Stimulated activated CD4-positive, alpha-beta T cell treated with anti-CD3 and anti-CD28 coated beads, Interleukin-2, amount 100 ng/mL, for 24 hours (primary cell): Measurements from ENCODE around the gene AFF1.
"Not testable (repeated sequence)": the region's sequence is repeated elsewhere in the genome, so short reads cannot be mapped to it uniquely, and the experiment has no call there.

Source experiments
- DNase-seq, 2 donors: peaks; one replicate each; pipeline ENCODE4 v3.0.0-alpha.2; 2020

AFF1 gene

GRCh38 chr4:87058356-87059073 lies 123.7 kb downstream of the AFF1 start:
- DNase-seq, result peak; percentile 52 to 67

- DNase-seq, result no peak
Observed at GRCh38 chr4:87060957-87061356, 126.1 kb downstream of the AFF1 start.

- DNase-seq, result no peak
Observed at GRCh38 chr4:87065021-87065420, 130.2 kb downstream of the AFF1 start.

GRCh38 chr4:87066403-87067123 lies 131.8 kb downstream of the AFF1 start:
- no peak for DNase-seq

GRCh38 chr4:87067124-87067885 lies 132.5 kb downstream of the AFF1 start:
- DNase-seq, result no peak

- no peak for DNase-seq
Observed at GRCh38 chr4:87068583-87069021, 133.8 kb downstream of the AFF1 start.

- no peak for DNase-seq
Observed at GRCh38 chr4:87069037-87069742, 134.4 kb downstream of the AFF1 start.

- no peak for DNase-seq
Observed at GRCh38 chr4:87071401-87071800, 136.6 kb downstream of the AFF1 start.

- DNase-seq, result not testable (repeated sequence)
Observed at GRCh38 chr4:87072545-87072944, 137.7 kb downstream of the AFF1 start.

- peak; percentile 56 to 69 for DNase-seq
Observed at GRCh38 chr4:87073199-87074120, 138.6 kb downstream of the AFF1 start.

- DNase-seq, result no peak
Observed at GRCh38 chr4:87074121-87074488, 139.3 kb downstream of the AFF1 start.

GRCh38 chr4:87075876-87076275 lies 141.1 kb downstream of the AFF1 start:
- no peak for DNase-seq

GRCh38 chr4:87076690-87077358 lies 142.0 kb downstream of the AFF1 start:
- DNase-seq, result no peak

GRCh38 chr4:87077914-87078585 lies 143.2 kb downstream of the AFF1 start:
- no peak for DNase-seq

GRCh38 chr4:87078987-87079486 lies 144.2 kb downstream of the AFF1 start:
- no peak for DNase-seq

- DNase-seq, result no peak
Observed at GRCh38 chr4:87079967-87080366, 145.2 kb downstream of the AFF1 start.

- DNase-seq, result no peak
Observed at GRCh38 chr4:87080462-87080861, 145.7 kb downstream of the AFF1 start.

GRCh38 chr4:87081826-87082225 lies 147.0 kb downstream of the AFF1 start:
- DNase-seq, result no peak

- not testable (repeated sequence) for DNase-seq
Observed at GRCh38 chr4:87085732-87086131, 150.9 kb downstream of the AFF1 start.

GRCh38 chr4:87086143-87086805 lies 151.5 kb downstream of the AFF1 start:
- no peak for DNase-seq
